Measurements from ENCODE around the gene RASGEF1C.

RASGEF1C gene

DNA sequence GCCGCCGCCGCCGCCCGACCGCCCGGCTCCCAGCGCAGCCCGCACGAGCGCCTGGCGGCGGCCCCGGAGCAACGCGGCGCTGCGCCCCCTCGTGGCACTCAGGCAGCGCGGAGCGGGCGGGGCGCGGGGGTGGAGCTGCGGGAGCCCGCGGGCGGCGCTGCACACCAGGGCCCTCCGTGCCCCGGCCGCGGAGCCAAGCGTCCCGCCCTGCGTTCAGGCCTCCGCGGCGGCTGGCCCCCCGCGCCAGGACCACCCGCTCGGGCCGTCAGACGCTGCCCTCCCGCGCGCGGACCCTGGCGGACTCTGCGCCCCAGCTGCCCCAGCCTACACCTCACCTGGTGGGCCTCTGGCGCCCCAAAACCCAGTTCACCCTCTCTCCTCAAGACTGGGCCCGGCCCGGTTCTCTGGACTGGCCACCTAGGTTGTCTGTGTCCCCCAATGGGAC lies at the start of gene RASGEF1C:
TSS of gene RASGEF1C (minus strand) at position 75 of the 445 bp plus-strand sequence. CDS start 71,159 bp downstream, outside the sequence.
- Mint-ChIP-seq H3K27ac (no peak within 1 kb of the TSS), H3K27me3 (peaks cover 54% of the 10 kb centered on the region), H3K36me3 (no peaks in the 10 kb centered on the region), H3K9me3 (peaks cover 10% of the 10 kb centered on the region), H3K4me1 (peaks cover 5% of the 10 kb centered on the region), H3K4me3 (peak within 1 kb of the TSS; percentile 30)
- CTCF ChIA-PET, result interaction anchor here (0.7 to 2.0 kb wide), 4 partner anchors 10 to 87 kb away, joined by 3 to 9 read pairs (median 3); no protein-coding TSS in a partner anchor
- DNase-seq, result peak; percentile 67

- peaks cover 74% of the 10 kb centered on the region for H3K9me3 Mint-ChIP-seq
- peaks cover 77% of the 10 kb centered on the region for H3K36me3 Mint-ChIP-seq
- H3K4me1 Mint-ChIP-seq, result no peaks in the 10 kb centered on the region
- no peaks in the 10 kb centered on the region for H3K27me3 Mint-ChIP-seq
- CTCF ChIA-PET, result no interaction called here
- H3K27ac Mint-ChIP-seq, result no peak overlapping the region
- DNase-seq, result no peak
- no peak overlapping the region for H3K4me3 Mint-ChIP-seq
Measured at GRCh38 chr5:180253036-180253824, 44.2 kb upstream of the RASGEF1C start.

GRCh38 chr5:180251887-180252286 lies 42.9 kb upstream of the RASGEF1C start:
- Mint-ChIP-seq H3K4me3 (no peak overlapping the region), H3K9me3 (peaks cover 71% of the 10 kb centered on the region), H3K4me1 (no peaks in the 10 kb centered on the region), H3K36me3 (peaks cover 77% of the 10 kb centered on the region), H3K27ac (no peak overlapping the region), H3K27me3 (no peaks in the 10 kb centered on the region)
- no peak for DNase-seq
- CTCF ChIA-PET, result no interaction called here

- H3K27ac Mint-ChIP-seq, result no peak overlapping the region
- DNase-seq, result no peak
- H3K27me3 Mint-ChIP-seq, result no peaks in the 10 kb centered on the region
- no peak overlapping the region for H3K4me3 Mint-ChIP-seq
- CTCF ChIA-PET, result no interaction called here
- peaks cover 73% of the 10 kb centered on the region for H3K9me3 Mint-ChIP-seq
- H3K36me3 Mint-ChIP-seq, result peaks cover 80% of the 10 kb centered on the region
- no peaks in the 10 kb centered on the region for H3K4me1 Mint-ChIP-seq
Measured at GRCh38 chr5:180251141-180251540, 42.1 kb upstream of the RASGEF1C start.

DNA sequence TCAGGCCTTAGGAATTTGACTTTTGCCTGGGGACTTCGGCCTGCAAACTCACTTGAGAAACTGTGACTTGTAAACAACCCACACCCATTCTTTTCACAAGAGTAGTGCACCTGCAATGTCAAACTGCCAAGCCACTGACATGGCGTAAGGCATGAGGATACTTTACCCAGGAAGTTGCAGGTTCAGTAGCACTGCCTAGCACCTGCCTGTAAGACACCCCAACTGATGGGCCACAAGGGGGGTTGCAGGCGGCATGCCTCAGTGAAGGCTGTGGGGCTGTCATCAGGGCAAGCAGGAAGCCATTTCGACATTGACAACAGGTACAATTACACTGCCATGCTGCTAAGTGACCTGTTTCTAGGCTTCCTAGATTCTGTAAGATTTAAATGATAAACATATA lies 41.3 kb upstream of the RASGEF1C start:
- no peaks in the 10 kb centered on the region for H3K27me3 Mint-ChIP-seq
- CTCF ChIA-PET, result no interaction called here
- H3K4me1 Mint-ChIP-seq, result no peaks in the 10 kb centered on the region
- H3K9me3 Mint-ChIP-seq, result peaks cover 71% of the 10 kb centered on the region
- no peak overlapping the region for H3K27ac Mint-ChIP-seq
- DNase-seq, result no peak
- H3K4me3 Mint-ChIP-seq, result no peak overlapping the region
- peaks cover 76% of the 10 kb centered on the region for H3K36me3 Mint-ChIP-seq

- Mint-ChIP-seq H3K4me3 (no peak overlapping the region), H3K9me3 (peaks cover 26% of the 10 kb centered on the region), H3K27ac (no peak overlapping the region), H3K4me1 (no peaks in the 10 kb centered on the region), H3K36me3 (peaks cover 85% of the 10 kb centered on the region), H3K27me3 (no peaks in the 10 kb centered on the region)
- CTCF ChIA-PET, result no interaction called here
- DNase-seq, result no peak
Measured at GRCh38 chr5:180241600-180241999, 32.6 kb upstream of the RASGEF1C start.

GRCh38 chr5:180238631-180239030 lies 29.6 kb upstream of the RASGEF1C start:
- H3K27me3 Mint-ChIP-seq, result no peaks in the 10 kb centered on the region
- no peaks in the 10 kb centered on the region for H3K4me1 Mint-ChIP-seq
- CTCF ChIA-PET, result no interaction called here
- no peak for DNase-seq
- H3K36me3 Mint-ChIP-seq, result peaks cover 92% of the 10 kb centered on the region
- H3K27ac Mint-ChIP-seq, result no peak overlapping the region
- H3K9me3 Mint-ChIP-seq, result peaks cover 12% of the 10 kb centered on the region
- H3K4me3 Mint-ChIP-seq, result no peak overlapping the region

DNA sequence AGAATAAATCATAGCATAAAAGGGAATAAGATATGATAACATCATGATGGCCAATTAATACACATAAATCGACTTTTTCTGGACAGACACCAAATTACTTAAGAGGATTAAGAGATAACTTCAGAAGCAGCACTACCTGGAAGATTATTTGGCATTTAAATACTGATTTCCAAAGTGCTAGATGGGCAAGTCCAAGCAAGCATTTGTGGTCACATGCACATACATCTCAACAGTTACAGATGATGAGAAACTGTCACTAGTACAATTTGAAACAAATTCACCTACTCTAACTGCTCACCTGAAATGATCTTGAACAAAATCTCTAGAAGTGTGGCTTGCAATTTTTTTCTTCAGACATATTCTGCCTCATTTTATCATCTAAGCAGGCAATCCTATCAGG lies 26.8 kb upstream of the RASGEF1C start:
- peaks cover 11% of the 10 kb centered on the region for H3K9me3 Mint-ChIP-seq
- H3K27me3 Mint-ChIP-seq, result no peaks in the 10 kb centered on the region
- no peaks in the 10 kb centered on the region for H3K4me1 Mint-ChIP-seq
- H3K4me3 Mint-ChIP-seq, result no peak overlapping the region
- CTCF ChIA-PET, result no interaction called here
- no peak overlapping the region for H3K27ac Mint-ChIP-seq
- H3K36me3 Mint-ChIP-seq, result peaks cover 75% of the 10 kb centered on the region
- DNase-seq, result no peak

GRCh38 chr5:180235077-180235476 lies 26.1 kb upstream of the RASGEF1C start:
- CTCF ChIA-PET, result no interaction called here
- Mint-ChIP-seq H3K27ac (no peak overlapping the region), H3K4me1 (no peaks in the 10 kb centered on the region), H3K36me3 (peaks cover 68% of the 10 kb centered on the region), H3K9me3 (peaks cover 13% of the 10 kb centered on the region), H3K4me3 (no peak overlapping the region), H3K27me3 (no peaks in the 10 kb centered on the region)
- no peak for DNase-seq

- Mint-ChIP-seq H3K27ac (no peak overlapping the region), H3K27me3 (no peaks in the 10 kb centered on the region), H3K4me1 (no peaks in the 10 kb centered on the region), H3K36me3 (peaks cover 61% of the 10 kb centered on the region), H3K9me3 (peaks cover 14% of the 10 kb centered on the region), H3K4me3 (no peak overlapping the region)
- CTCF ChIA-PET, result no interaction called here
- DNase-seq, result no peak
Measured at GRCh38 chr5:180234271-180234670, 25.3 kb upstream of the RASGEF1C start.

GRCh38 chr5:180233729-180234128 lies 24.7 kb upstream of the RASGEF1C start:
- Mint-ChIP-seq H3K9me3 (peaks cover 14% of the 10 kb centered on the region), H3K36me3 (peaks cover 57% of the 10 kb centered on the region), H3K4me1 (no peaks in the 10 kb centered on the region), H3K27me3 (no peaks in the 10 kb centered on the region), H3K4me3 (no peak overlapping the region), H3K27ac (no peak overlapping the region)
- no peak for DNase-seq
- CTCF ChIA-PET, result no interaction called here

- peaks cover 30% of the 10 kb centered on the region for H3K9me3 Mint-ChIP-seq
- CTCF ChIA-PET, result no interaction called here
- H3K27me3 Mint-ChIP-seq, result no peaks in the 10 kb centered on the region
- H3K36me3 Mint-ChIP-seq, result peaks cover 23% of the 10 kb centered on the region
- H3K4me1 Mint-ChIP-seq, result no peaks in the 10 kb centered on the region
- no peak overlapping the region for H3K4me3 Mint-ChIP-seq
- no peak overlapping the region for H3K27ac Mint-ChIP-seq
- DNase-seq, result no peak
Measured at GRCh38 chr5:180230017-180230416, 21.0 kb upstream of the RASGEF1C start.

DNA sequence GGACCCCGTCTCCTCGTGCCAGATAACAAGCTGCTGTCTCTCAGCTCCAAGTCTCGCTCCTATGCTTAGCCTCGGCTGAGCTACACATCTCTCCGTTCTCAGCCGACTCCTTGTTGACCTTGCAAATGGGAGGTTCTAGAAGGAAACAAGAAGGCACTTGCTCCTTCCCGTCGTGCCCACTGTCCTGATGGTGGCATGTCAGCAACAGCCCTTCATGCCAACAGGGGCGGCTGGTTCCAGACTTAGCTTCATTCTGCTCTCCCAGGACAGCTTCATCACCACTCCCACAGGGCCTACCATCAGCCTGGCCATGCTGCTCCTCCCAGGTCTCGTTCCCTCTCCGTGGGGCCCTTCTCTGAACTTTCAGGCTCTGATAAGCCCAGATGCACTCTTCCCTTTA lies 13.0 kb upstream of the RASGEF1C start:
- H3K9me3 Mint-ChIP-seq, result peaks cover 55% of the 10 kb centered on the region
- DNase-seq, result no peak
- no peaks in the 10 kb centered on the region for H3K4me1 Mint-ChIP-seq
- H3K4me3 Mint-ChIP-seq, result no peak overlapping the region
- H3K27ac Mint-ChIP-seq, result no peak overlapping the region
- peaks cover 4% of the 10 kb centered on the region for H3K36me3 Mint-ChIP-seq
- no peaks in the 10 kb centered on the region for H3K27me3 Mint-ChIP-seq
- CTCF ChIA-PET, result no interaction called here

GRCh38 chr5:180217797-180218196 lies 8.8 kb upstream of the RASGEF1C start:
- Mint-ChIP-seq H3K4me1 (no peaks in the 10 kb centered on the region), H3K9me3 (peaks cover 46% of the 10 kb centered on the region), H3K4me3 (no peak overlapping the region), H3K27ac (no peak overlapping the region), H3K36me3 (no peaks in the 10 kb centered on the region), H3K27me3 (peaks cover 1% of the 10 kb centered on the region)
- no peak for DNase-seq
- CTCF ChIA-PET, result no interaction called here

DNA sequence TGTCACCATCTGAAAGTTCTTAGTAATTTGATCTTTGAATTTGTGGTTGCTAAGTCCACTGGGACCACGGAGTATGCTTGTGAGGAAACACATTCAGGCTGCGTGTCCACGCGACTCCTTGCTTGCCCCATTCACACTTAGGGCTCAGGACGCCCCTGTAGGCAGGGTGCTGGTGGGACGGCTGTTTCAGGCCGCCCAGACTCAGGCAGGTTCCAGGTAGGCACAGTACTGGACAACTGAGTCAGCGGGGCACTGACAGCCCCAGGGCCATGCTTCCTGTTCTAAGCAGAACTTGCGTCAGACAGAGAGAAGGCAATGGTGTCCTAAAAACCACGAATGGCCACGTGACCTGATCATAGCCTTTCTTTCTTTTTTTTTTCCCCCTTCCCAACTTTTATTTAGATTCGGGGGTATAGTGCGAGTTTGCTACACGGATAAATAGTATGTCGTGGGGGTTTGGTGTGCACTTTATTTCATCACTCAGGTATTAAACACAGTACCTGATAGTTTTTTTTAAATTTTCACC lies 7.7 kb upstream of the RASGEF1C start:
- DNase-seq, result no peak
- CTCF ChIA-PET, result no interaction called here
- no peak overlapping the region for H3K4me3 Mint-ChIP-seq

More for the DNA sequence above, 7.7 kb upstream of the RASGEF1C start:
- Mint-ChIP-seq H3K36me3 (no peaks in the 10 kb centered on the region), H3K27ac (no peak overlapping the region), H3K27me3 (peaks cover 5% of the 10 kb centered on the region), H3K4me1 (no peaks in the 10 kb centered on the region), H3K9me3 (peaks cover 36% of the 10 kb centered on the region)

Data from activated naive CD4-positive, alpha-beta T cell treated with anti-CD3 and anti-CD28 coated beads, Interleukin-2, amount 10 ng/mL, durations not matched to agents 7 days and 5 days (primary cell).